Stimulated activated CD4-positive, alpha-beta T cell treated with anti-CD3 and anti-CD28 coated beads, Interleukin-2, amount 100 ng/mL, for 48 hours (primary cell): Measurements from ENCODE around the gene LRRC32.

Experiments
- DNase-seq, 2 donors: peaks; one replicate each; pipeline ENCODE4 v3.0.0-alpha.2; 2020

LRRC32 gene

GRCh38 chr11:76699451-76700091 lies 29.0 kb upstream of the LRRC32 start:
- DNase-seq, result no peak

- no peak for DNase-seq
Measured at GRCh38 chr11:76698321-76699043, 27.9 kb upstream of the LRRC32 start.

GRCh38 chr11:76696756-76697155 lies 26.2 kb upstream of the LRRC32 start:
- DNase-seq, result no peak

- no peak for DNase-seq
Measured at GRCh38 chr11:76695771-76696170, 25.2 kb upstream of the LRRC32 start.

GRCh38 chr11:76695133-76695532 lies 24.6 kb upstream of the LRRC32 start:
- DNase-seq, result no peak

GRCh38 chr11:76694664-76695063 lies 24.1 kb upstream of the LRRC32 start:
- DNase-seq, result no peak

GRCh38 chr11:76693806-76694205 lies 23.3 kb upstream of the LRRC32 start:
- no peak for DNase-seq

- no peak for DNase-seq
Measured at GRCh38 chr11:76692956-76693355, 22.4 kb upstream of the LRRC32 start.

- no peak for DNase-seq
Measured at GRCh38 chr11:76691655-76692054, 21.1 kb upstream of the LRRC32 start.

GRCh38 chr11:76690736-76691135 lies 20.2 kb upstream of the LRRC32 start:
- no peak for DNase-seq

- DNase-seq, result no peak
Measured at GRCh38 chr11:76689313-76690260, 19.0 kb upstream of the LRRC32 start.

GRCh38 chr11:76688146-76688545 lies 17.6 kb upstream of the LRRC32 start:
- DNase-seq, result no peak

GRCh38 chr11:76686261-76687079 lies 15.9 kb upstream of the LRRC32 start:
- DNase-seq, result no peak

GRCh38 chr11:76685831-76686230 lies 15.3 kb upstream of the LRRC32 start:
- DNase-seq, result no peak

GRCh38 chr11:76685237-76685636 lies 14.7 kb upstream of the LRRC32 start:
- DNase-seq, result no peak

GRCh38 chr11:76684516-76684915 lies 14.0 kb upstream of the LRRC32 start:
- no peak for DNase-seq

- DNase-seq, result no peak
Measured at GRCh38 chr11:76683161-76684095, 12.9 kb upstream of the LRRC32 start.

- no peak for DNase-seq
Measured at GRCh38 chr11:76682684-76683083, 12.1 kb upstream of the LRRC32 start.

GRCh38 chr11:76682106-76682505 lies 11.6 kb upstream of the LRRC32 start:
- no peak for DNase-seq

- DNase-seq, result peak; percentile 65 to 69
Measured at GRCh38 chr11:76680518-76681425, 10.2 kb upstream of the LRRC32 start.
